Osteoblast (primary cell): Measurements from ENCODE around the gene DOK4. TPM values are rescaled to one million over a fixed set of nuclear protein-coding genes. Genes with fewer than 3 reads are reported as not detected.
A peak's percentile ranks its signal among the peaks of the same experiment; 100 is the strongest.

Source experiments
- DNase-seq: peaks from one replicate; pipeline ENCODE4 v3.0.0; 2011; ENCODE audit warnings: low spot score, mixed read lengths; ENCODE audit not compliant: insufficient read length; ENCODE audit errors: missing footprints
- H2AFZ ChIP-seq: 2 replicates; pipeline ENCODE4 v1.6.0; 2011; ENCODE audit warnings: mild to moderate bottlenecking, low read length
- H3K27ac ChIP-seq: 2 replicates; pipeline ENCODE4 v1.5.1; 2011; ENCODE audit warnings: mild to moderate bottlenecking, low read depth, low read length, moderate library complexity
- H3K27me3 ChIP-seq: 2 replicates; pipeline ENCODE4 v1.6.0; 2012; ENCODE audit warnings: mild to moderate bottlenecking, control low read depth, inconsistent platforms, low read length, moderate library complexity; ENCODE audit not compliant: insufficient read depth
- H3K36me3 ChIP-seq: 2 replicates; pipeline ENCODE4 v1.5.1; 2011; ENCODE audit warnings: mild to moderate bottlenecking, low read length, control low read depth, moderate library complexity; ENCODE audit not compliant: insufficient read depth
- H3K4me1 ChIP-seq: 2 replicates; pipeline ENCODE4 v1.5.1; 2011; ENCODE audit warnings: mild to moderate bottlenecking, low read length, control low read depth, moderate library complexity; ENCODE audit not compliant: insufficient read depth
- H3K4me2 ChIP-seq: 2 replicates; pipeline ENCODE4 v1.6.0; 2011; ENCODE audit warnings: mild to moderate bottlenecking, low read length; ENCODE audit not compliant: insufficient read depth
- H3K4me3 ChIP-seq: fragments of 200-600 bp; sonication (generic); 3 replicates; pipeline ENCODE4 v1.5.1; 2012; ENCODE audit warnings: mild to moderate bottlenecking, low read length, inconsistent platforms; ENCODE audit not compliant: insufficient read depth
- H3K79me2 ChIP-seq: 2 replicates; pipeline ENCODE4 v1.6.0; 2012; ENCODE audit warnings: mild to moderate bottlenecking, low read length, control low read depth, inconsistent platforms; ENCODE audit not compliant: insufficient read depth
- H3K9me3 ChIP-seq: 2 replicates; pipeline ENCODE4 v1.5.1; 2011; ENCODE audit warnings: low read depth, low read length, control low read depth
- H4K20me1 ChIP-seq: 2 replicates; pipeline ENCODE4 v1.6.0; 2012; ENCODE audit warnings: mild to moderate bottlenecking, low read length, control low read depth; ENCODE audit not compliant: insufficient read depth
- CTCF ChIP-seq: IDR thresholded peaks from 2 replicates; pipeline ENCODE4 v1.5.1; 2011; ENCODE audit warnings: mild to moderate bottlenecking, low read depth, low read length, moderate library complexity; ENCODE audit errors: extremely low read depth
- total RNA-seq: library from RNA; depleted of rRNA; stranded (reverse); fragments of >200 nt; gene quantifications from 2 replicates; pipeline ENCODE4 v1.2.3, GENCODE V29; 2012

The DOK4 gene
- total RNA-seq, 1 donor, result 29.0 TPM

- no peak overlapping the region for H3K4me2 ChIP-seq
- peak; percentile 9 for DNase-seq
- H3K27ac ChIP-seq, result no peak overlapping the region
- H3K9me3 ChIP-seq, result no peaks in the 10 kb centered on the region
- peaks cover 18% of the 10 kb centered on the region for H3K27me3 ChIP-seq
- no peak for TF ChIP-seq CTCF
- no peaks in the 10 kb centered on the region for H4K20me1 ChIP-seq
- no peak overlapping the region for H2AFZ ChIP-seq
- H3K79me2 ChIP-seq, result no peaks in the 10 kb centered on the region
- no peak overlapping the region for H3K4me3 ChIP-seq
- no peaks in the 10 kb centered on the region for H3K36me3 ChIP-seq
- H3K4me1 ChIP-seq, result no peaks in the 10 kb centered on the region
Observed at GRCh38 chr16:57493767-57494166, 7.5 kb upstream of the DOK4 start.

- no peak for DNase-seq
- Histone ChIP-seq H4K20me1 (no peaks in the 10 kb centered on the region), H3K4me3 (no peak overlapping the region), H3K27ac (no peak overlapping the region), H2AFZ (no peak overlapping the region), H3K4me1 (peaks cover 13% of the 10 kb centered on the region), H3K27me3 (peaks cover 14% of the 10 kb centered on the region), H3K4me2 (no peak overlapping the region), H3K9me3 (no peaks in the 10 kb centered on the region), H3K79me2 (no peaks in the 10 kb centered on the region), H3K36me3 (no peaks in the 10 kb centered on the region)
- no peak for TF ChIP-seq CTCF
Observed at GRCh38 chr16:57489229-57489628, 2.9 kb upstream of the DOK4 start.

- H4K20me1 ChIP-seq, result no peaks in the 10 kb centered on the region
- peaks cover 12% of the 10 kb centered on the region for H3K27me3 ChIP-seq
- peaks cover 13% of the 10 kb centered on the region for H3K4me1 ChIP-seq
- no peak overlapping the region for H3K27ac ChIP-seq
- peak overlapping the region; percentile 96 for H2AFZ ChIP-seq
- no peaks in the 10 kb centered on the region for H3K79me2 ChIP-seq
- DNase-seq, result peak; percentile 83
- no peak for TF ChIP-seq CTCF
- H3K9me3 ChIP-seq, result no peaks in the 10 kb centered on the region
- no peaks in the 10 kb centered on the region for H3K36me3 ChIP-seq
- H3K4me2 ChIP-seq, result peak overlapping the region; percentile 78
- peak overlapping the region; percentile 86 for H3K4me3 ChIP-seq
Observed at GRCh38 chr16:57486858-57487834, 853 bp upstream of the DOK4 start.

GRCh38 chr16:57485091-57485915, 990 bp downstream of the DOK4 start:
- H2AFZ ChIP-seq, result peak overlapping the region; percentile 80
- H3K4me1 ChIP-seq, result peaks cover 17% of the 10 kb centered on the region
- DNase-seq, result peak; percentile 90
- TF ChIP-seq CTCF, result no peak
- no peaks in the 10 kb centered on the region for H3K36me3 ChIP-seq
- H3K4me2 ChIP-seq, result peak overlapping the region; percentile 89
- H3K27me3 ChIP-seq, result peaks cover 2% of the 10 kb centered on the region
- H3K9me3 ChIP-seq, result no peaks in the 10 kb centered on the region
- no peak overlapping the region for H3K27ac ChIP-seq
- peak overlapping the region; percentile 86 for H3K4me3 ChIP-seq
- no peaks in the 10 kb centered on the region for H4K20me1 ChIP-seq
- H3K79me2 ChIP-seq, result no peaks in the 10 kb centered on the region
